Upper lobe of left lung (tissue), 6 donors: ENCODE data around the gene EBLN2. TPM values are rescaled to one million over a fixed set of nuclear protein-coding genes. Genes with fewer than 3 reads are reported as not detected.

Source experiments
- ATAC-seq, 2 donors: fragments of 200-7000 bp; cut with Tn5 transposase; one replicate each; pipeline ENCODE4 v1.9.1; 2022; ENCODE audit warnings: mild to moderate bottlenecking in 2 of 2, moderate library complexity in 2 of 2; ENCODE audit not compliant: low FRiP score in 2 of 2
- DNase-seq, 2 donors: peaks; one replicate each; pipeline ENCODE4 v3.0.0-alpha.2; 2019 to 2020
- H3K27ac ChIP-seq, 4 donors: fragments of 200-600 bp; sonication (generic); one replicate each; pipeline ENCODE4 v1.5.1; 2016 to 2019
- H3K27me3 ChIP-seq, 4 donors: fragments of 200-600 bp; sonication (generic); one replicate each; pipeline ENCODE4 v1.5.1; 2017 to 2019
- H3K36me3 ChIP-seq, 4 donors: fragments of 200-600 bp; sonication (generic); one replicate each; pipeline ENCODE4 v1.5.1; 2016 to 2019
- H3K4me1 ChIP-seq, 4 donors: fragments of 200-600 bp; sonication (generic); one replicate each; pipeline ENCODE4 v1.5.1; 2018 to 2019
- H3K4me3 ChIP-seq, 4 donors: fragments of 200-600 bp; sonication (generic); one replicate each; pipeline ENCODE4 v1.5.1; 2017 to 2019; ENCODE audit warnings: mild to moderate bottlenecking in 2 of 4, moderate library complexity in 1 of 4
- H3K9me3 ChIP-seq, 4 donors: fragments of 200-600 bp; sonication (generic); one replicate each; pipeline ENCODE4 v1.5.1; 2018 to 2019
- EP300 ChIP-seq, 4 donors: sonication (generic); formaldehyde crosslinking; IDR thresholded peaks; one replicate each; pipeline ENCODE4 v1.5.1; 2017; ENCODE audit warnings: antibody characterized with exemption in 4 of 4, control low read depth in 2 of 4
- POLR2A ChIP-seq, 4 donors: fragments of 450-650 bp; IDR thresholded peaks; one replicate each; pipeline ENCODE4 v1.5.1; 2016 to 2017; ENCODE audit warnings: antibody characterized with exemption in 4 of 4, mild to moderate bottlenecking in 2 of 4
- POLR2AphosphoS5 ChIP-seq, 2 donors: sonication (generic); formaldehyde crosslinking; IDR thresholded peaks; one replicate each; pipeline ENCODE4 v1.5.1; 2017; ENCODE audit warnings: antibody characterized with exemption in 2 of 2
- WGBS, 2 donors: methylation state at CpG; one replicate each; pipeline ENCODE4 v1.1.5; 2017 to 2018; 5-methylcytosine and 5-hydroxymethylcytosine counted together
- total RNA-seq, 6 donors: library from RNA; depleted of rRNA in 4 of 6; stranded (reverse); fragments of >200 nt in 4 of 6; gene quantifications; one replicate each; pipeline versions ENCODE4 v1.1.0 to v1.2.1, GENCODE V29; 2016 to 2021
- TF ChIP-seq, protein P1 (sequence below), 6 experiments: fragments of 450-650 bp in 4 of 6; fragments of 200-600 bp in 2 of 6; sonication (generic) in 2 of 6; IDR thresholded peaks; one replicate each; pipeline ENCODE4 v1.5.1; 2016 to 2019; ENCODE audit warnings: antibody characterized with exemption in 6 of 6
- donor health status: DM: no; HTN: no; CAD: no; lungs with moderate emphysema.
- donor health status: DM: no; HTN: yes; CAD: no; lungs with severe emphysema.

The EBLN2 gene
- total RNA-seq, 6 donors from 2014 or later = 2.2 to 15.4 (median 4.8) TPM

DNA sequence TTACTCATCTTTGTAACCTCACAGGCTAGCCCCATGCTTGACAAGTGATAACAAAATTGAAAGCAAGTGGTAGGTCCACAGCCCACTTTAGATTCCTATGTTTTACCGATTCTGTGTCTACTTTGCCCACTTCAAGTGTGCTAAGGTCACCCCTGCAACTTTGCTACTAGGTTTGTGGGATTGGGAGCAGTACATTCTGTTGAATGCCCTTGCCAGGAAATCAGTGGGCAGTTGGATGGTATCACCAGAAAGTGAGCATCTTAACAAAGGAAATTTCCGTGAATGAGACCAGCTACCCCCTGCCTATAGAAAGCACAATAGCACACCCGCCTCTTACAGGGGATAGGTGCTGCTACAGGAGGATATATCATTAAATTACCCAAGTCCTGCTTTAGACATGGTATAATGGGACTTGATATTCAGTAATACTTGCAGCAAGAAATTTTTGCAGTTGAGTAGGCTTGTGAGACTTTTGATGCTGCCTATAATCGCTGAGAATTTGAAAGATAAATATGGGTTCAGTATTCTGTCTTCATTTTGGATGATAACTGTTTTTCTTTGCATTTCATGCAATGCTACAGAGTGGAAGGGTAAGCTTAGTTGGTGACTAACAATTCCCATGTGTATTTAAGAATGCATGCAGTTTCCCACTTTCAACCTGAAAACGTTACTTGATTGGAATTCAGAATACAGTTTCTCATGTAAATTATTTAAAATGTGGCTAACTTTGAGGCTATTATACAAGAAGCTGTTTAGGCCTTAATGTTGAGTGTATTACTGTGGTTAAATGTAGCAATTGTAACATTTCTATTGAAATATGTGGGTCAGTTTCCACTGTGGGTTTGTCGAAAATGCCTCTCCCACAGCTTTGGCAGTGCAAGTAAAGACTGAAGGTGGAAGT is 9.5 kb downstream of the EBLN2 start:
- DNase-seq (no peak), ATAC-seq (peak in 1 of 2 donors; percentile 29)
- Histone ChIP-seq H3K36me3 (peaks cover 0 to 12% (median 4%) of the 10 kb centered on the region in 4 donors), H3K4me1 (no peaks in the 10 kb centered on the region), H3K27me3 (no peaks in the 10 kb centered on the region), H3K27ac (no peak overlapping the region), H3K9me3 (no peaks in the 10 kb centered on the region), H3K4me3 (no peak overlapping the region)
- 63 to 64% methylated on average over 6 of the region's 6 CpGs for WGBS, 2 donors
- TF ChIP-seq POLR2A (IDR thresholded peaks at IDR 0.05) (no peak), POLR2AphosphoS5 (IDR thresholded peaks at IDR 0.05) (no peak), EP300 (IDR thresholded peaks at IDR 0.05) (no peak)
- TF ChIP-seq, protein P1, sequence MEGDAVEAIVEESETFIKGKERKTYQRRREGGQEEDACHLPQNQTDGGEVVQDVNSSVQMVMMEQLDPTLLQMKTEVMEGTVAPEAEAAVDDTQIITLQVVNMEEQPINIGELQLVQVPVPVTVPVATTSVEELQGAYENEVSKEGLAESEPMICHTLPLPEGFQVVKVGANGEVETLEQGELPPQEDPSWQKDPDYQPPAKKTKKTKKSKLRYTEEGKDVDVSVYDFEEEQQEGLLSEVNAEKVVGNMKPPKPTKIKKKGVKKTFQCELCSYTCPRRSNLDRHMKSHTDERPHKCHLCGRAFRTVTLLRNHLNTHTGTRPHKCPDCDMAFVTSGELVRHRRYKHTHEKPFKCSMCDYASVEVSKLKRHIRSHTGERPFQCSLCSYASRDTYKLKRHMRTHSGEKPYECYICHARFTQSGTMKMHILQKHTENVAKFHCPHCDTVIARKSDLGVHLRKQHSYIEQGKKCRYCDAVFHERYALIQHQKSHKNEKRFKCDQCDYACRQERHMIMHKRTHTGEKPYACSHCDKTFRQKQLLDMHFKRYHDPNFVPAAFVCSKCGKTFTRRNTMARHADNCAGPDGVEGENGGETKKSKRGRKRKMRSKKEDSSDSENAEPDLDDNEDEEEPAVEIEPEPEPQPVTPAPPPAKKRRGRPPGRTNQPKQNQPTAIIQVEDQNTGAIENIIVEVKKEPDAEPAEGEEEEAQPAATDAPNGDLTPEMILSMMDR (IDR thresholded peaks at IDR 0.05) = no peak

DNA sequence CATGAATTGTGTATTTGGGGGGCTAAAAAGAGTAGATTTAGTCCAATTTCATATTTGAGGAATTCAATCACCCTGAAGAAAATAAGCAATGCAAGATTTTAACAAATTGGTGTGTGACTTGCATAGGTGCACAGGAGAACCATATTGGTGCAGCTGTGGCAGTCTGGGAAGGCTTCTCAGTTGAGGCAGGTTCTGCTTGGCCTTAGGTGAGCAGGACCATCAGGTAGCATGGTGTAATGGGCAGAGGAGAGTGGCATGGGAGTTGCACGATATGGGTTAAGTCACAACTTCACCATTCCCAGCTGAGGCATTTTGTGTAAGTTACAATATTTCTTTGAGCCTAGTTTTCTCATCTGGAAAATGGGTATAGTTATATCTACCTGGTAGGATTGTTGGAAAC is 10.5 kb downstream of the EBLN2 start:
- no peaks in the 10 kb centered on the region for H3K27me3 ChIP-seq
- no peaks in the 10 kb centered on the region for H3K4me1 ChIP-seq
- DNase-seq = no peak
- H3K9me3 ChIP-seq = no peaks in the 10 kb centered on the region
- no peak overlapping the region for H3K4me3 ChIP-seq
- ATAC-seq = no peak
- no peak overlapping the region for H3K27ac ChIP-seq
- TF ChIP-seq EP300 (IDR thresholded peaks at IDR 0.05) = no peak
- TF ChIP-seq POLR2AphosphoS5 (IDR thresholded peaks at IDR 0.05) = no peak
- TF ChIP-seq, protein P1 (IDR thresholded peaks at IDR 0.05) = no peak
- TF ChIP-seq POLR2A (IDR thresholded peaks at IDR 0.05) = no peak
- WGBS, 2 donors = 88 to 100% methylated on average over 1 of the region's 1 CpG
- H3K36me3 ChIP-seq = peaks cover 0 to 10% (median 2%) of the 10 kb centered on the region in 4 donors

DNA sequence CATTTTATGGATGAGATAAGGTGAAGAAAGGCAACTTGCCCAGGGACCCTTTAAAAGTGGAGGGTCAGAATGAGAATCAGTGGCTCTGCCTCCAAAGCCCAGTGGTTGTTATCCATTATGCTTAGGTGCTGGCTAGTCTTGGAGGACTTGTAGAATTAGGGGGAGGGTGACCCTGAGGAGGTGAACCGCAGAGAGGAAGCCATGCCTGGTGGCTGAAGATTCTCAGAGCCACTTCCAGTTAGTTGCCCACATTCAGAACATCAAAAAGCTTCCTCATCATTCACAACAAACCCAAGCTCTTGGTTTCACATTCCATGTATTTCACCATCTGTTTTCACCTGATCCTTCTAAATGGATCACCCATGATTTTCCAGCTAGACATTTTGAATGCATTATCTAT is 11.2 kb downstream of the EBLN2 start:
- H3K27ac ChIP-seq = no peak overlapping the region
- H3K27me3 ChIP-seq = no peaks in the 10 kb centered on the region
- WGBS, 2 donors = 56 to 67% methylated on average over 1 of the region's 1 CpG
- TF ChIP-seq POLR2AphosphoS5 (IDR thresholded peaks at IDR 0.05) = no peak
- TF ChIP-seq POLR2A (IDR thresholded peaks at IDR 0.05) = no peak
- TF ChIP-seq EP300 (IDR thresholded peaks at IDR 0.05) = no peak
- TF ChIP-seq, protein P1 (IDR thresholded peaks at IDR 0.05) = no peak
- no peak overlapping the region for H3K4me3 ChIP-seq
- DNase-seq (no peak), ATAC-seq (no peak)
- no peaks in the 10 kb centered on the region for H3K9me3 ChIP-seq
- H3K36me3 ChIP-seq = peaks cover 0 to 9% (median 0%) of the 10 kb centered on the region in 4 donors
- H3K4me1 ChIP-seq = no peaks in the 10 kb centered on the region

DNA sequence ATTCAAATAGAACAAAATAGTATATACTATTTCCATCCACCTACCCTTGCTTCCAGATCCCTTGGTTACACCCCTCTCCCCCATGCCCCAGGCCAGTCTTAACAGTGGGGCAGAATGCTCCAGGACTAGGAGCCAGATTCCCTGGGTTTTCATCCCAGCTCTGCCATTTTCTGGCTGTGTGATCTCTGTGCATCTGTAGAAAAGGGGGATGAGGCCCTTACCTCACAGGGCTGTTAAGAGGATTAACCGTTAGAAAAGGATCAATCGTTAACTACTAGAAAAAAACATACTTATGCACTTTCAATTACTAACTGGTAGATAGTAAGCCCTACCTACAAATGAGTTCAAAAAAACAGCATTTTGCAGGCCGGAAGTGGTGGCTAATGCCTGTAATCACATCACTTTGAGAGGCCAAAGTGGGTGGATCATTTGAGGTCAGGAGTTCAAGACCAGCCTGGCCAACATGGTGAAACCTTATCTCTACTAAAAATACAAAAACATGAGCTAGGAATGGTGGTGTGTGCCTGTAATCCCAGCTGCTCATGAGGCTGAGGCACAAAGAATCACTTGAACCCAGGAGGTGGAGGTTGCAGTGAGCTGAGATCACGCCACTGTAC is 11.7 kb downstream of the EBLN2 start:
- H3K9me3 ChIP-seq = no peaks in the 10 kb centered on the region
- H3K27me3 ChIP-seq = no peaks in the 10 kb centered on the region
- TF ChIP-seq POLR2AphosphoS5 (IDR thresholded peaks at IDR 0.05) (no peak), EP300 (IDR thresholded peaks at IDR 0.05) (no peak), POLR2A (IDR thresholded peaks at IDR 0.05) (no peak)
- TF ChIP-seq, protein P1 (IDR thresholded peaks at IDR 0.05) = no peak
- no peak for DNase-seq
- no peak overlapping the region for H3K27ac ChIP-seq
- H3K4me1 ChIP-seq = no peaks in the 10 kb centered on the region
- WGBS, 2 donors = 68 to 71% methylated on average over 4 of the region's 4 CpGs
- H3K36me3 ChIP-seq = peaks cover 0 to 4% (median 0%) of the 10 kb centered on the region in 4 donors
- H3K4me3 ChIP-seq = no peak overlapping the region
- ATAC-seq = no peak
